ENCODE measurements around the gene LGALS8. TPM values are rescaled to one million over a fixed set of nuclear protein-coding genes. Genes with fewer than 3 reads are reported as not detected.

The LGALS8 gene
- total RNA-seq, 1 experiment from 2014 or later: 30.7 TPM

GRCh38 chr1:236530286-236530685 lies 6.5 kb downstream of the LGALS8 start:
- ChIA-PET RAD21 (ENCODE audit: low non-redundant PET in 1 of 2, low total read pairs in 2 of 2, uncharacterized antibody in 2 of 2, unreplicated experiment in 2 of 2) (no interaction called here), POLR2A (no interaction called here), CTCF (no interaction called here)
- no peak overlapping the region for H3K9ac ChIP-seq (ENCODE audit: low read length)
- peaks cover 11 to 15% of the 10 kb centered on the region in 2 experiments for H3K4me1 ChIP-seq (ENCODE audit: control insufficient read depth in 1 of 2, insufficient read depth in 2 of 2, low read length in 2 of 2)
- H3K27me3 ChIP-seq (ENCODE audit: insufficient read depth, low read length): no peaks in the 10 kb centered on the region
- H3K79me2 ChIP-seq (ENCODE audit: insufficient read depth, low read length): no peaks in the 10 kb centered on the region; the same call in 1 of the 2 replicates
- peaks cover 0 to 8% of the 10 kb centered on the region in 2 experiments; a peak in 1 of 4 replicates for H3K36me3 ChIP-seq (ENCODE audit: control insufficient read depth in 1 of 2, insufficient read depth in 2 of 2, low read length in 2 of 2)
- no peak overlapping the region for H3K27ac ChIP-seq (ENCODE audit: low read depth, low read length)
- no peak overlapping the region for H3K4me3 ChIP-seq (replicated peaks in 1 of 2; ENCODE audit: low read depth in 1 of 2, low read length in 2 of 2)
- H3K4me2 ChIP-seq (ENCODE audit: low read length): no peak overlapping the region
- H4K20me1 ChIP-seq (ENCODE audit: insufficient read depth): no peaks in the 10 kb centered on the region
- ATAC-seq (no peak), DNase-seq (ENCODE audit: low read depth, low spot score) (no peak)
- no peaks in the 10 kb centered on the region for H3K9me2 ChIP-seq (ENCODE audit: insufficient read depth)
- BruUV-seq (replicated peaks): no TSS peak
- no peaks in the 10 kb centered on the region for H3K9me3 ChIP-seq (ENCODE audit: control insufficient read depth in 1 of 2, insufficient read depth in 1 of 2, low read depth in 1 of 2, low read length in 2 of 2)
- intact Hi-C loops (cut with micrococcal nuclease): no loop called here
- TF ChIP-seq CEBPB (IDR thresholded peaks at IDR 0.05; ENCODE audit: low read depth) (no peak), JUND (IDR thresholded peaks at IDR 0.05) (no peak), RAD21 (IDR thresholded peaks at IDR 0.05; ENCODE audit: low read depth) (no peak), POLR2A (IDR thresholded peaks at IDR 0.05; ENCODE audit: borderline replicate concordance, extremely low read depth, insufficient read depth, insufficient read length) (no peak), CBX3 (IDR thresholded peaks at IDR 0.05; ENCODE audit: low read depth) (no peak), YY1 (IDR thresholded peaks at IDR 0.05; ENCODE audit: extremely low read depth, insufficient replicate concordance, low read depth, low read length) (no peak), REST (IDR thresholded peaks at IDR 0.05; ENCODE audit: low read depth) (no peak), SIN3A (IDR thresholded peaks at IDR 0.05; ENCODE audit: low read depth) (no peak), EZH2phosphoT487 (IDR thresholded peaks at IDR 0.05; ENCODE audit: borderline replicate concordance) (no peak)
- TF ChIP-seq, protein P1, sequence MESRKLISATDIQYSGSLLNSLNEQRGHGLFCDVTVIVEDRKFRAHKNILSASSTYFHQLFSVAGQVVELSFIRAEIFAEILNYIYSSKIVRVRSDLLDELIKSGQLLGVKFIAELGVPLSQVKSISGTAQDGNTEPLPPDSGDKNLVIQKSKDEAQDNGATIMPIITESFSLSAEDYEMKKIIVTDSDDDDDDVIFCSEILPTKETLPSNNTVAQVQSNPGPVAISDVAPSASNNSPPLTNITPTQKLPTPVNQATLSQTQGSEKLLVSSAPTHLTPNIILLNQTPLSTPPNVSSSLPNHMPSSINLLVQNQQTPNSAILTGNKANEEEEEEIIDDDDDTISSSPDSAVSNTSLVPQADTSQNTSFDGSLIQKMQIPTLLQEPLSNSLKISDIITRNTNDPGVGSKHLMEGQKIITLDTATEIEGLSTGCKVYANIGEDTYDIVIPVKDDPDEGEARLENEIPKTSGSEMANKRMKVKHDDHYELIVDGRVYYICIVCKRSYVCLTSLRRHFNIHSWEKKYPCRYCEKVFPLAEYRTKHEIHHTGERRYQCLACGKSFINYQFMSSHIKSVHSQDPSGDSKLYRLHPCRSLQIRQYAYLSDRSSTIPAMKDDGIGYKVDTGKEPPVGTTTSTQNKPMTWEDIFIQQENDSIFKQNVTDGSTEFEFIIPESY (IDR thresholded peaks at IDR 0.05; ENCODE audit: extremely low read depth, insufficient replicate concordance, low read length): no peak
- TF ChIP-seq, protein P2, sequence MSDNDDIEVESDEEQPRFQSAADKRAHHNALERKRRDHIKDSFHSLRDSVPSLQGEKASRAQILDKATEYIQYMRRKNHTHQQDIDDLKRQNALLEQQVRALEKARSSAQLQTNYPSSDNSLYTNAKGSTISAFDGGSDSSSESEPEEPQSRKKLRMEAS (IDR thresholded peaks at IDR 0.05): no peak
- no peak overlapping the region for H2AFZ ChIP-seq (ENCODE audit: low read depth, low read length, poor library complexity, severe bottlenecking)
